Measurements from ENCODE around the gene TMEM176B. TPM values are rescaled to one million over a fixed set of nuclear protein-coding genes. Genes with fewer than 3 reads are reported as not detected.
"Not testable (repeated sequence)": the region's sequence is repeated elsewhere in the genome, so short reads cannot be mapped to it uniquely, and the experiment has no call there.

TMEM176B gene
- total RNA-seq, 1 experiment from 2014 or later, result not detected

GRCh38 chr7:150814328-150815001 lies 14.3 kb upstream of the TMEM176B start:
- intact Hi-C loops (cut with micrococcal nuclease), result no loop called here
- no peaks in the 10 kb centered on the region for H3F3A ChIP-seq (ENCODE audit: low read length, unreplicated experiment)
- ChIA-PET CTCF (no interaction called here), POLR2A (ENCODE audit: unreplicated experiment) (no interaction called here)
- BruUV-seq (replicated peaks), result no TSS peak
- H3K4me3 ChIP-seq (ENCODE audit: low read length), result no peak overlapping the region
- no peaks in the 10 kb centered on the region for H3K9me3 ChIP-seq (ENCODE audit: low read length)
- H3K27ac ChIP-seq (ENCODE audit: low read length), result no peak overlapping the region
- no peaks in the 10 kb centered on the region for H3K4me1 ChIP-seq (ENCODE audit: insufficient read depth, low read length)
- H3K4me2 ChIP-seq (ENCODE audit: low read length), result no peak overlapping the region
- no peak for ATAC-seq
- H3K9me2 ChIP-seq (replicated peaks; ENCODE audit: low read length), result no peaks in the 10 kb centered on the region
- no peak overlapping the region for H2AFZ ChIP-seq (ENCODE audit: low read length)
- H3K36me3 ChIP-seq (ENCODE audit: low read depth, low read length), result no peaks in the 10 kb centered on the region
- peaks cover 20% of the 10 kb centered on the region; the same call in 1 of the 2 replicates for H3K27me3 ChIP-seq (ENCODE audit: low read length)
- DNase-seq, result no peak
- H3K79me2 ChIP-seq (ENCODE audit: low read length), result no peaks in the 10 kb centered on the region
- TF ChIP-seq EZH2phosphoT487 (IDR thresholded peaks at IDR 0.05; ENCODE audit: borderline replicate concordance, low read length) (no peak), CTCF (conservative IDR thresholded peaks at IDR 0.05; ENCODE audit: low read depth, low read length) (no peak), EZH2 (IDR thresholded peaks at IDR 0.05; ENCODE audit: low read length, unreplicated experiment) (no peak)
- no peaks in the 10 kb centered on the region for H4K20me1 ChIP-seq (ENCODE audit: low read length)
- no peak overlapping the region for H3K9ac ChIP-seq (ENCODE audit: low read length)

- DNase-seq; H2AFZ ChIP-seq (ENCODE audit: low read length); BruUV-seq (replicated peaks); H3F3A ChIP-seq (ENCODE audit: low read length, unreplicated experiment); H3K9me2 ChIP-seq (replicated peaks; ENCODE audit: low read length); H3K4me2 ChIP-seq (ENCODE audit: low read length); CTCF ChIA-PET; intact Hi-C loops (cut with micrococcal nuclease); H3K4me1 ChIP-seq (ENCODE audit: insufficient read depth, low read length); POLR2A ChIA-PET (ENCODE audit: unreplicated experiment); H3K27ac ChIP-seq (ENCODE audit: low read length); H3K36me3 ChIP-seq (ENCODE audit: low read depth, low read length); H4K20me1 ChIP-seq (ENCODE audit: low read length); H3K4me3 ChIP-seq (ENCODE audit: low read length); H3K79me2 ChIP-seq (ENCODE audit: low read length); ATAC-seq; H3K9me3 ChIP-seq (ENCODE audit: low read length); H3K9ac ChIP-seq (ENCODE audit: low read length): not testable (repeated sequence)
- H3K27me3 ChIP-seq (ENCODE audit: low read length), result peaks cover 25% of the 10 kb centered on the region
These were observed 7.7 kb upstream of the TMEM176B start for GRCh38 chr7:150807616-150808438.

GRCh38 chr7:150806863-150807262 lies 6.7 kb upstream of the TMEM176B start:
- no peak for ATAC-seq
- BruUV-seq (replicated peaks), result no TSS peak
- CTCF ChIA-PET, result no interaction called here

More at GRCh38 chr7:150806863-150807262, 6.7 kb upstream of the TMEM176B start:
- no peaks in the 10 kb centered on the region for H3K79me2 ChIP-seq (ENCODE audit: low read length)
- peaks cover 34% of the 10 kb centered on the region for H3K27me3 ChIP-seq (ENCODE audit: low read length)
- POLR2A ChIA-PET (ENCODE audit: unreplicated experiment), result no interaction called here
- H3K9me2 ChIP-seq (replicated peaks; ENCODE audit: low read length), result no peaks in the 10 kb centered on the region
- intact Hi-C loops (cut with micrococcal nuclease), result no loop called here
- no peaks in the 10 kb centered on the region for H3F3A ChIP-seq (ENCODE audit: low read length, unreplicated experiment)
- H3K4me2 ChIP-seq (ENCODE audit: low read length), result no peak overlapping the region
- H3K9ac ChIP-seq (ENCODE audit: low read length), result no peak overlapping the region
- no peak for DNase-seq
- H3K36me3 ChIP-seq (ENCODE audit: low read depth, low read length), result no peaks in the 10 kb centered on the region
- H3K27ac ChIP-seq (ENCODE audit: low read length), result no peak overlapping the region
- TF ChIP-seq EZH2phosphoT487 (IDR thresholded peaks at IDR 0.05; ENCODE audit: borderline replicate concordance, low read length) (no peak), CTCF (conservative IDR thresholded peaks at IDR 0.05; ENCODE audit: low read depth, low read length) (no peak; the same call in 1 of the 2 replicates), EZH2 (IDR thresholded peaks at IDR 0.05; ENCODE audit: low read length, unreplicated experiment) (no peak)
- H2AFZ ChIP-seq (ENCODE audit: low read length), result no peak overlapping the region
- H3K4me3 ChIP-seq (ENCODE audit: low read length), result no peak overlapping the region
- no peaks in the 10 kb centered on the region for H3K4me1 ChIP-seq (ENCODE audit: insufficient read depth, low read length)
- no peaks in the 10 kb centered on the region for H4K20me1 ChIP-seq (ENCODE audit: low read length)
- H3K9me3 ChIP-seq (ENCODE audit: low read length), result no peaks in the 10 kb centered on the region
